ENCODE results near the gene TNRC6B.

DNA sequence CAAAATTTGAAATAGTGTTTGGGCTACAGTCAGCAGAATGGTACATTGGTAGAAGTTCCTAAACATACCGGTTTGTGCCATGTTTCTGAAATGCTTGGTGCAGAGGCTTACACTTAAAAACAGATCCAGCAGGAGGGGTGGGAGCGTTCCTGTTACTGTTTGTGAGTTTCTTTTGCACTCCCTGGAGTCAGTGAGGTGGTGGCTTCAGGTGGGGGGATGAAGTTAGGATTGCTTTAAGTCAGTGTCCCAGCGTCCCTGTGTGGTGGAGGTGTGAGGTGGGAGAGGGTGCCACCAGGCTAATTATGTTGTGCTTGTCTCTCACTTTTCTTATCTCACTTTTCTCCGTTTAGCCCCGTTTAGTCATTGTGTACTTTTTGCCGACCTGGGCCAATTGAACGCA lies 9.7 kb downstream of the TNRC6B start:
- TF ChIP-seq CTCF (conservative IDR thresholded peaks at IDR 0.05) (no peak), EZH2 (IDR thresholded peaks at IDR 0.05; ENCODE audit: low read depth) (no peak)

Measured in PC-9 (cell line).